Non-pigmented ciliary epithelial cell (primary cell): Measurements from ENCODE around the gene N4BP3.

Experiments
- DNase-seq: peaks from one replicate; pipeline ENCODE4 v3.0.0-alpha.2; 2010; ENCODE audit warnings: low read depth

The N4BP3 gene

DNA sequence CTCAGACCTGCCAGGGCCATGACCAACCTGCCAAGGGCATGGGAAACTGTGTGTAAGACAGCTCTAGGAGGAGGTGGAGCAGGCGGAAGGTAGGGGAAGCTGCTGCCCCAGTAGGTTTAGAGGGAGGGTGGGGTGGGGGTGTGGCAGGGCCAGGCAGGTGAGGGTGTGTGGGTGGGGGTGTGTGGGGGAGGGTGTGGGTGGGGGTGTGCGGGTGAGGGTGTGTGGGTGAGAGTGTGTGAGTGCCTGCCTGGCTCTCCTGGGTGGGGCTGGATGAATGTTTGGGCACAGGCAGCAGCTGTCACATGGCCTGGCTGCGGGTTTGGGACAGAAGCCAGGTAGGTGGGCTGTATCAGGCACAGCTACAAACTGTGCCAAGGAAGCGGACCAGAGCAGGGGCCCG lies 8.8 kb upstream of the N4BP3 start:
- DNase-seq = no peak

GRCh38 chr5:178106086-178106485 lies 7.2 kb upstream of the N4BP3 start:
- no peak for DNase-seq

- DNase-seq = no peak
These were observed 6.6 kb upstream of the N4BP3 start for GRCh38 chr5:178106556-178107239.

- no peak for DNase-seq
These were observed 5.5 kb upstream of the N4BP3 start for GRCh38 chr5:178107756-178108310.

DNA sequence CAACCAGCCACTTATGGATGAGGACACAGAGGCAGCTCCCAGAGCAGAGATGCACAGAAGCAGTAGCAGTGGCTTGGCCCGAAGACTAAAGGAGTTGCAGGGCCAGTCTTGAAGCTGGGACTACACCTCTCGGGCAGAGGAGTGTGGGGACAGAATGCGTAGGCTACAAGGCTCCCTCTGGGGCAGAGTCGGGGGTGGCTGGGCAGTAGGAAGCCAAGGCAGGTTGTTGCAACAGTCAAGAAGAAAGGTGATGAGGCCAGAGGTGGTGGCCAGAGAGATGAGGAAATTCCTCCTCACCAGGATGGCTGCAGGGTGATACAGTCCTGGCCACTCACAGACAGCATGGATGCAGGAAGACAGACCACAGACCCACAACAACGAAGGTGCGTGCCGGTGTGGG lies 4.9 kb upstream of the N4BP3 start:
- no peak for DNase-seq

DNA sequence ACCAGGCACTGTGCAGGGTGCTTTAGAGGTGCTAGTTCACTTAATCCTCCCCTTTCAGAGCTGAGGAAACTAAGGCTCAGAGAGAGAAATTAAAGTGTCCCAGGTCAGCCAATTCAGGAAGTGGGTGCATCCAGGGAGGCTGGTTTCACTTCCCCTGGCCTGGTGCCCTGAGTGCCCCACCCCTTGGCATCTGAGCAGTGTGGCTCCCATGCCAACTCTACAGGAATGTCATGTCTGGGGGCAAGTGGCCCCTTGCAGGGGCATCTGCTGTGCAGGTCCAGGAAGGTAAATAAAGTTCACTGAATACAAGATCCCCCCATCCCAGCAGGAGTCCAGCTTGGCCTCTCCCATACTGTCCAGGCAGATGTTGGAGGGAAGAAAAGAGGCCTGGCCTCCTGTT lies 4.4 kb upstream of the N4BP3 start:
- DNase-seq = no peak

- DNase-seq = no peak
These were observed 2.8 kb upstream of the N4BP3 start for GRCh38 chr5:178110511-178110910.

DNA sequence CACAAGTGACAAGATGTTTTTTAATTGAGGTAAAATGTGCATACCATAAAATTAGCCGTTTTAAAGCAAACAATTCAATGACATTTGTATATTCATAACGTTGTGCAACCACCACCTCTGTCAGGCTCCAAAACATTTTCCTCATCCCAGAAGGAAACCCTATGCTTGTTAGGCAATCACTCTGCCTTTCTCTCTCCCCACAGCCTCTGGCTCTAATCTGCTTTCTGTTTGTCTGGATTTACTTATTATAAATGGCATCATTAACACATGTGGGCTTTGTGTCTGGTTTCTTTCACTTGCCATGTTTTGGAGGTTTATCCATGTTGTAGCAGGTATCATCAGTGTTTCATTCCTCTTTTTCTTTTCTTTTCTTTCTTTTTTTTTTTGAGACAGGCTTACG lies 1.4 kb upstream of the N4BP3 start:
- no peak for DNase-seq

GRCh38 chr5:178112545-178112944 lies 787 bp upstream of the N4BP3 start:
- no peak for DNase-seq

DNA sequence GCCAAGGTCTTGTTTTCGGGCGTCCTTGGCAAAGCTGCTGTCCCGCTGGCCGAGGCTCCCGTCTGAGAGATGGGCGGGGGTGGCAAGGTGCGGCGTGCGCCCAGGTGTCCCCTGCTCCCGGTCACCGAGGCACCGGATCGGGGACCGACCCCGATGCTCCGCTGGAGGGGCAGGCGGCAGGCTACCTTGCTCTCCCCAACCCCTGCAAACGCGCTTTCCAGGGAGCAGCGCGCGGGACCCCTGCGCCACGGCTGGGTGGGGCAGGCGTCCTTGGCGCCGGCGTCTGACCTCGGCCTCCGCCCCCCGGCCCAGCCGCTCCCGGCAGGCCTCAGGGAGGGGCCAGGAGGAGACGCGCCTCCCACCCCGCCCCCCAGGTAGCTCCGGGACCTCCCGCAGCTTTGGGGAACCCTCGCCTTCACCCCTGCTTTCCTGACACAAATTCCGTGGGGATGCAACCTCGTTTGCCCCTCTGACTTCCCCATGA lies 551 bp downstream of the N4BP3 start:
- no peak for DNase-seq

DNA sequence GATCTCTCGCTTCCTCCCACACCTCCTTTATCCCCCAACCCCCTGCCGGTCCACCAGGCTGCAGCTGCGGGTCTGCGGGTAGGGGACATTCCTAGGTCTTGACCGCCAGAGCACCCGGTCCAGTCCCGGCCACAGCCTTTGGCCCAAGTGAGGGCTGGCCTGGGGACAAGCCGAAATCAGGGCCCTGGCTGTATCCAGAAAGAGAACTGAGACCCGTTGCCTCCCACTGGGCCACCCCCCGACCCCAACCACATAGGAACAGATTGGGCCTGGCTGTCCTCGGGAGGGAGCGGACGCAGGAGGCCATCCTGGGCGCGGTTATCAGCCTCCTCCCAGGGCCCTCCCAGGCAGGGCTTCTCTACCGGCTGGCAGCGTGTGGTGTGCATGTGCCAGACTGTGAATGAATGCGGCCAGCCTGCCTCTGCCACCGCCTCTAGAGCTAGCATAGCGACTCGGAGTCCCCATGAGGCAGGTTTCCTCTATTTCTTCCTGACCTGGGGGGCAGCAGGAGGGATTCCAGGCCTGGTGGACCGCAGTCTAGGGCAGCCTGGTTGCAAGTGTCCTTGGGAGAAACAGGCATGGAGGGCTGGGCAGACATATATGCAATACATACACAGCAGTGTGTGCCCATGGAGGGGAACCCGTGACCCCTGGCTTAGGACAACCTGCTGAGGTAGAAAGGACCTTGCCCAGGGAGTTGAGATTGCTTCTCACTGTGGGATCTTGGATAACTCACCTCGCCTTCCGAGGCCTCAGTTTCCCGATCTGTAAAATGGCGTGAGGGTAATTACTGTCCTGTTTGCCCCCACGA lies 1.2 kb downstream of the N4BP3 start:
- no peak for DNase-seq

DNA sequence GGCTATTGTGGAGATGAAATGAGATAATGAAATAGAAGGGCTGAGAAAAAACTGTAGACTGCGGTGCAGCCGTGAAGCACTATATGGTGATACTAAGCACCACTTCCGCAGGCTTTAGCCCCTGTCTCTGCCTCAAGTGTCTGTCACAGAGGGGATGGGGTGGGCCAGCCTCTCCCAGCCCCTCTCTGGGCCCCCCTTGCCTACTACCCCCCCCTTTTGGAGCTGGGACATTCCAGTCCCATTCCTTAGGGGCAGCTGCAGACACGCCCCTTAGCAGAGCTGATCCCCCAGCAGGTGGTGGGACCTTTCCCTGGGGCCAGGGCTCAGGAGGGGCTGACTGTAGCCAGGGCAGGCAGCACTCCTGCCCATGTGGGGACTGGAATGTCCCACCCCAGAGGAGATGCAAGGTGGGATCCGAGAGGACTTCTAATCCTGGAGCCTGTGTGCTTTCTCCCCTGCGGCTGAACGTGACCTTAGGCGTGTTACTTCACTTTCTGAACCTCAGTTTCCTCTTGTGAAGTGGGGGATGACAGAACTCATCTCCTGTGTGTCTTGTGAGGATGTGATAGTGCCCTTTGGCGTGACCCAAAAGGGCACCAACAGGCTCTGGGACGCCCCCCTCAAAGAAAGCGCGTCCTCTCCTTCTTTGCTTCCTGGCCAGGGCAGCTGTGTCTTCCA lies 1.9 kb downstream of the N4BP3 start:
- DNase-seq = no peak

DNA sequence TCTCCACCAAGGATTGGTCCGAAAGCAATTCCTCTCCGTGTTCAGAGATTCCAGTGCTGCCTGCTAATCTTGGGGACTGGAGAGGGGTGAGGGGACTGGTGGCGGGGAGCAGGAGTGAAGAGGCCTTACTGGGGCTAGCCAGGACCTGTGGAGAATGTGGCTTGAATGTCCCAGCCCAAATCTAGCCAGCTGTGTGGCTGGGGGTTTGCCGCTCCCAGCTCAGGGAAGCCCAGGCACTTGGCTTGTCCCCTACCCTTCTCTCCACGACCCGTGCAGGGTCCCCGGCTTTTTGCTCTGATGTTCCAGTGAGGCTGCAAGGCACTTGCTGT lies 2.4 kb downstream of the N4BP3 start:
- DNase-seq = no peak

DNA sequence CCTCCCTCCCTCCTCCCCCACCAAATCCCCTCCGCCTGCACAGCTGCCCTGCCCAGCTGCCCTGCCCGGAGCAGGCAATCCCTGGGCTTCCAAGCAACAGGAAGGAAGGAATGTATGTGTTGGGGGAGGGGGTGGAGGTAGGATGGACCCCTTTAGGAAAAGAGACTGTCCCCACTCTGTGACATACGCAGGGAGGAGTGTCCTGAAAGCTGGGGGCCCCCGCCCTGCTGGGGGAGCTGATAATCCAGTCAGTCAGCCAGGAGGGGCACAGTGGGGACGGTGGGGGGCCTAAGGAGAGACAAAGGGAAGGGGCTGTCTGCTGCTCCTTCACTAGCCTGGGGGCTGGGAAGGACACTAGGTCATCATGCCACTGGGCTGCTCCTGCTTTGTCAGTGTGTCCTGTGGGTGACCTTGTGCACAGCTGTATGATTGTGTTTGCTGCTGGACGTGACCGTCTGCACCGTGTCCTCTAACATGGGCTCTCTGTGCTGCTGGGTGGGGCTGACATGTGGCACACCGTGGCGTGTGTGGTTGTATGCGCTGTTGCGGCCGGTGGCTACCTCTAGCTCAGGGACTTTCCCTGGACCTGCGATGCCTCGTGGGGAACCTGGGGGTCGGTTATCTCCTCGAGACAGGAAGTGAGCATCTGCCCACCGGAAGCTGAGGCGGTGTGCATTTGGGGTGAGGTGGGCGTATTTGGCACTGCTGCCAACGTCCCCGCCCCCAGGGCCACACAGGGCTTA lies 3.0 kb downstream of the N4BP3 start:
- no peak for DNase-seq

DNA sequence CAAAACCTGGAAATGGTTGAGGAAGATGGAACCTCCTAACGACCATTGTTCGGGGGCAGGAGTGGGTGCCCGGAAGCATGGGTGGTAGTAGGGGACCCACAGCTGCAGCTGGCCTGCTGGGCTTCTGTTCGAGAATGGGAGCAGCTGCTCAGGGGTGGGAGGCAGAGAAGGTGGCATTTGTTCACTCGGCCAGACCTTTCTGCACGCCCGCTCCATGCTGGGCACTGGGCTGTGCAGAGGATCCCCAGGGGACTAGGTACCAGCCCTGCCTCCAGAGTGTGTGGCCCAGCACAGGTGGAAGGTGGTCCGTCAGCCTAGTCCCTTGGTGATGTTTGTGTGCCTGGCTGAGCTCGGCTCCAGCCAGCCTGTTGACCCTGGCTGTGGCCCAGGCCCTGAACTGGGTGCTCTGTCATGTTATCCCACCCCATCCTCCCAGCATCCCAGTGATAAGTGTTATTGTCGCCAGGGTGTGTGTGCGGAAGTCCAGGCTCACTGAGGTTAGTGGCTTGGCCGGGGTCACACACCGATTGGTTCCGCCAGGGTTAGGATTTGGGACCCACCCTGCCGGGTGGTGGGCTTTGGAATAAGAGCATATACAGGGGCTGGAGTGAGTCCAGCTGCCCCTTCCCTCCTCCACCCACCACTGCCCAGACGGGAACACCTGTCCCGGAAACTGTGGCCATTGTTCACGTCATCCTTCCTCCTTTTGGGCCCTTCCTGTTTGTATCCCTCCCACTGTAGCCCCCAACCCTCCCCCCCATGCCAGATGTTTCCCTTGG lies 4.8 kb downstream of the N4BP3 start:
- DNase-seq = no peak

GRCh38 chr5:178119915-178120606 lies 6.7 kb downstream of the N4BP3 start:
- no peak for DNase-seq

GRCh38 chr5:178120607-178121357 lies 7.5 kb downstream of the N4BP3 start:
- peak; percentile 18 for DNase-seq

- DNase-seq = no peak
These were observed 8.3 kb downstream of the N4BP3 start for GRCh38 chr5:178121391-178122276.

GRCh38 chr5:178122346-178122745 lies 9.0 kb downstream of the N4BP3 start:
- DNase-seq = no peak
